ENCODE measurements around the gene NECAB2. TPM values are rescaled to one million over a fixed set of nuclear protein-coding genes. Genes with fewer than 3 reads are reported as not detected.

The NECAB2 gene
- total and polyA plus RNA-seq, 2 of the 8 experiments (the other 6 are each of a cell fraction or from before 2014, with no cell fraction given) = 3.6 to 4.2 TPM

DNA sequence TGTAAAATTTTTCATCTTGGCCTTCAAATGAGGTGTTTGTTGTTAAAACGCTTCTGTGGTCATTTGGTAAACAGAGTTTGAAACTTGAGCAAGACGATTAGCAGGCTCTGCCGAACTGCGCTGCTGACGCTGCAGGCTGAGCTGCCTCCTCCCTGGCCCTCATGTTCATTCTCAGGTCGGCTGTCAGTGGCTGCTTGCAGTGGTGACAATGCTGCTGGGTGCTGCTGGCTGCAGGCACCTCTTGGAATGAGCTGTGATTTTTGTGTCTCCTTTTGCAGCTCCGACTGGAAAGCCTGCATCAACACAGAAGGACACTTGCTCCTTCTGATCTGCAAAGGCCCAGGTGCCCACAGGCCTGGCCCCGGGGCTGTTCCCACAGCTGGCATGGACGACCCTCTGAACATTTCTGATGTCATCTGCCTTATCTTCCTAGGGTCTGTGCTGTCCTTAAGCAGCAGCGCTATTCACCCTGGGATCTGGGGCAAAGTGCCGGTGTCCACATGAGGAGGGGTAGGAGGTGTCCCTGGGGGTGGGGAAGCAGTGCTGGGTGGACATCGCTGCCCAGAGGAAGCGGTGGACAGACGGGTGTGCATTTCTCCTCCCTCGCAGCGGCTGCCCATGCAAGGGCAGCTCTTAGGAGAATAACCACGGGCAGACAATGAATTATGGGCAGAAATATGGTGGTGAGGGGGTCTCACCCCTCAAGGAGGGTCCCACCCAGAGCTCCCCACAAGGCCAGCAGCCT is 38.1 kb upstream of the NECAB2 start (continued):
- TF ChIP-seq FOSL1 (IDR thresholded peaks at IDR 0.05; ENCODE audit: insufficient read depth, low read depth, low read length) (no peak), EGR1 (IDR thresholded peaks at IDR 0.05; ENCODE audit: borderline replicate concordance, low read depth, low read length) (no peak), CBX8 (IDR thresholded peaks at IDR 0.05; ENCODE audit: borderline replicate concordance, low read depth, low read length) (no peak)
